Uterus (tissue), 4 donors: ENCODE measurements around the gene MFN2. TPM values are rescaled to one million over a fixed set of nuclear protein-coding genes. Genes with fewer than 3 reads are reported as not detected.

Experiments
- DNase-seq, 2 donors: peaks; one replicate each; pipeline ENCODE4 v3.0.0-alpha.2; 2019 to 2020
- H3K27ac ChIP-seq, 2 donors: fragments of 200-600 bp; sonication (generic); 1 replicate in 1 of 2; 2 replicates in 1 of 2; pipeline ENCODE4 v1.5.1; 2016 to 2018
- H3K27me3 ChIP-seq, 2 donors: fragments of 200-600 bp; sonication (generic); one replicate each; pipeline ENCODE4 v1.5.1; 2018 to 2019; ENCODE audit warnings: control low read depth in 1 of 2
- H3K36me3 ChIP-seq, 2 donors: fragments of 200-600 bp; sonication (generic); one replicate each; pipeline ENCODE4 v1.5.1; 2019; ENCODE audit warnings: control low read depth in 1 of 2
- H3K4me1 ChIP-seq, 2 donors: fragments of 200-600 bp; sonication (generic); one replicate each; pipeline ENCODE4 v1.5.1; 2018 to 2019; ENCODE audit warnings: control low read depth in 1 of 2
- H3K4me3 ChIP-seq, 2 donors: fragments of 200-600 bp; sonication (generic); 1 replicate in 1 of 2; 2 replicates in 1 of 2; pipeline ENCODE4 v1.5.1; 2018 to 2019; ENCODE audit warnings: mild to moderate bottlenecking in 1 of 2
- H3K9me3 ChIP-seq, 2 donors: fragments of 200-600 bp; sonication (generic); one replicate each; pipeline ENCODE4 v1.5.1; 2019; ENCODE audit warnings: control low read depth in 1 of 2
- POLR2A ChIP-seq, 2 donors: fragments of 450-650 bp; IDR thresholded peaks; one replicate each; pipeline ENCODE4 v1.6.1; 2016; ENCODE audit warnings: antibody characterized with exemption in 2 of 2, mild to moderate bottlenecking in 1 of 2, moderate library complexity in 1 of 2
- intact Hi-C: fragments of 100-400 bp; cut with DNase I; formaldehyde crosslinking; loops from one replicate; pipeline ENCODE4 v1.15.1; 2023; ENCODE audit warnings: low total_unique reads
- total RNA-seq, 4 donors: library from RNA; depleted of rRNA in 3 of 4; stranded (reverse); fragments of >200 nt in 3 of 4; gene quantifications; one replicate each; pipeline versions ENCODE4 v1.1.0 to v1.2.4, GENCODE V29; 2014 to 2023
- TF ChIP-seq, protein P1 (sequence below), 4 experiments: fragments of 200-600 bp in 2 of 4; fragments of 450-650 bp in 2 of 4; sonication (generic) in 2 of 4; IDR thresholded peaks; one replicate each; pipeline ENCODE4 v1.5.1; 2016 to 2019; ENCODE audit warnings: antibody characterized with exemption in 4 of 4, mild to moderate bottlenecking in 2 of 4, moderate library complexity in 1 of 4
- donor health status: DM: yes; HTN: yes; CAD: no.

MFN2 gene
- total RNA-seq, 4 donors from 2014 or later: 15.6 to 69.5 (median 35.1) TPM

DNA sequence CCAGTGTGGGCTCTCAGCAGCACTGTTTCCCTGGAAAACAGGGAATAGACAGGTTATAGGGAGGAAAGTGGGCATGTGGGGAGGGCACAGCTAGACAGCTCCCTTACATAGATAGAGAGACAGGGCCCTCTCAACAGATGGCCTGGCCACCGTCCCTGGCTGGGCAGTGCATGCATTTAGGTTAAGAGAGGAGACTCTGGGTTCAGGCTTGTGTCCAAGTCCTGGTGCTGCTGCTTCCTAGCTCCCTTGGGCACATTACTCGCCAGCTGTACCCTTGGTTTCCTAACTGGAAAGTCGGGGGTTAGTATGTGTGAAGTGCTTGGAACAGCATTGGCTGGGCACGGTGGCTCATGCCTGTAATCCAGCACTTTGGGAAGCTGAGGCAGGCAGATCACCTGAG, 36.6 kb upstream of the MFN2 start:
- no peak for TF ChIP-seq POLR2A (IDR thresholded peaks at IDR 0.05)
- TF ChIP-seq, protein P1, sequence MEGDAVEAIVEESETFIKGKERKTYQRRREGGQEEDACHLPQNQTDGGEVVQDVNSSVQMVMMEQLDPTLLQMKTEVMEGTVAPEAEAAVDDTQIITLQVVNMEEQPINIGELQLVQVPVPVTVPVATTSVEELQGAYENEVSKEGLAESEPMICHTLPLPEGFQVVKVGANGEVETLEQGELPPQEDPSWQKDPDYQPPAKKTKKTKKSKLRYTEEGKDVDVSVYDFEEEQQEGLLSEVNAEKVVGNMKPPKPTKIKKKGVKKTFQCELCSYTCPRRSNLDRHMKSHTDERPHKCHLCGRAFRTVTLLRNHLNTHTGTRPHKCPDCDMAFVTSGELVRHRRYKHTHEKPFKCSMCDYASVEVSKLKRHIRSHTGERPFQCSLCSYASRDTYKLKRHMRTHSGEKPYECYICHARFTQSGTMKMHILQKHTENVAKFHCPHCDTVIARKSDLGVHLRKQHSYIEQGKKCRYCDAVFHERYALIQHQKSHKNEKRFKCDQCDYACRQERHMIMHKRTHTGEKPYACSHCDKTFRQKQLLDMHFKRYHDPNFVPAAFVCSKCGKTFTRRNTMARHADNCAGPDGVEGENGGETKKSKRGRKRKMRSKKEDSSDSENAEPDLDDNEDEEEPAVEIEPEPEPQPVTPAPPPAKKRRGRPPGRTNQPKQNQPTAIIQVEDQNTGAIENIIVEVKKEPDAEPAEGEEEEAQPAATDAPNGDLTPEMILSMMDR (IDR thresholded peaks at IDR 0.05): no peak
- Histone ChIP-seq H3K4me3 (no peak overlapping the region), H3K36me3 (no peaks in the 10 kb centered on the region), H3K27ac (no peak overlapping the region), H3K4me1 (peaks cover 0 to 2% of the 10 kb centered on the region in 2 donors), H3K9me3 (no peaks in the 10 kb centered on the region), H3K27me3 (no peaks in the 10 kb centered on the region)
- intact Hi-C loops: no loop called here
- no peak for DNase-seq

DNA sequence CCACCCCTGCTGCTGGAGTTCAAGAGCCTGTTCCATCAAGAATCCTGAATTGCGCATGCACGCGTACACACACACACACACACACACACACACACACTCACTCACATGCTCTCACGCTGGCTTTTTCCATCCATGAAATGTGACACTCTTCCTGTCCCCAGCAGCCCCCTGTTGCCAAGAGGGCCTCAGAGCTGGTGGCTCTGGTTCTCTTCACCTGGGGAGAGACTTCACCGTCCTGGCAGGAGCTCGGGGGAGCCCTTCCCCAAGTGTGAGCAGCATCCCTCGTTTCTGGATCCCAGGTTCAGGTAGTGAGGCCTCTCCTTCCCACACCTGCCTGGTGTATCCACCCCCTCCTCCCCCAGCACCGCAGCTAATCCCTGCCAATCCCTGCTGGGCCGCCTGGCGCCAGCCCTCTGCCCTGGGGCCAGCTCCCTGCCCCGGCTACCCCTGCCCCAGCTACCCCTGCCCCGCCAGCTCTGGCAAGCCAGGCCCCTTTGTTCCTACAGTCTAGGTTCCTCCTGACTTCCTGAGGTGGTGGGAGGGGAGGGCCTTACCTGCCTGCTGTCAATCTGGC, 35.8 kb upstream of the MFN2 start:
- intact Hi-C loops: no loop called here
- H3K9me3 ChIP-seq: no peaks in the 10 kb centered on the region
- DNase-seq: no peak
- TF ChIP-seq, protein P1 (IDR thresholded peaks at IDR 0.05): no peak
- TF ChIP-seq POLR2A (IDR thresholded peaks at IDR 0.05): no peak
- no peaks in the 10 kb centered on the region for H3K36me3 ChIP-seq
- no peaks in the 10 kb centered on the region for H3K27me3 ChIP-seq
- H3K4me3 ChIP-seq: no peak overlapping the region
- no peak overlapping the region for H3K27ac ChIP-seq
- no peaks in the 10 kb centered on the region for H3K4me1 ChIP-seq

DNA sequence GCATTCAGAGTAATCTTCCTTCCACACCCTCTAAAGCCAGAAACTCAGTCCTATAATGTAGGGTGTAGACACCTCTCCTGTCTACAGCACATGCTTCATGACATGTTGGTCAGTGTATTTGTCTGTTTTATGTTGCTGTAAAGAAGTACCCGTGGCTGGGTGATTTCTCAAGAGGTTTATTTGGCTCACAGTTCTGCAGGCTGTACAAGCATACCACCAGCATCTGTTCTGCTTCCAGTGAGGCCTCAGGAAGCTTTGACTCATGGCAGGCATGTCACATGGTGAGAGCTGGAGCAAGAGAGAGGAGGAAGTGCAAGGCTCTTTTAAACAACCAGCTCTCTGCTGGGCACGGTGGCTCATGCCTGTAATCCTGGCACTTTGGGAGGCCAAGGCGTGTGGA, 33.6 kb upstream of the MFN2 start:
- Histone ChIP-seq H3K9me3 (no peaks in the 10 kb centered on the region), H3K27ac (no peak overlapping the region), H3K4me1 (no peaks in the 10 kb centered on the region), H3K36me3 (no peaks in the 10 kb centered on the region), H3K27me3 (no peaks in the 10 kb centered on the region), H3K4me3 (no peak overlapping the region)
- no peak for DNase-seq
- intact Hi-C loops: no loop called here
- TF ChIP-seq POLR2A (IDR thresholded peaks at IDR 0.05): no peak
- TF ChIP-seq, protein P1 (IDR thresholded peaks at IDR 0.05): no peak

DNA sequence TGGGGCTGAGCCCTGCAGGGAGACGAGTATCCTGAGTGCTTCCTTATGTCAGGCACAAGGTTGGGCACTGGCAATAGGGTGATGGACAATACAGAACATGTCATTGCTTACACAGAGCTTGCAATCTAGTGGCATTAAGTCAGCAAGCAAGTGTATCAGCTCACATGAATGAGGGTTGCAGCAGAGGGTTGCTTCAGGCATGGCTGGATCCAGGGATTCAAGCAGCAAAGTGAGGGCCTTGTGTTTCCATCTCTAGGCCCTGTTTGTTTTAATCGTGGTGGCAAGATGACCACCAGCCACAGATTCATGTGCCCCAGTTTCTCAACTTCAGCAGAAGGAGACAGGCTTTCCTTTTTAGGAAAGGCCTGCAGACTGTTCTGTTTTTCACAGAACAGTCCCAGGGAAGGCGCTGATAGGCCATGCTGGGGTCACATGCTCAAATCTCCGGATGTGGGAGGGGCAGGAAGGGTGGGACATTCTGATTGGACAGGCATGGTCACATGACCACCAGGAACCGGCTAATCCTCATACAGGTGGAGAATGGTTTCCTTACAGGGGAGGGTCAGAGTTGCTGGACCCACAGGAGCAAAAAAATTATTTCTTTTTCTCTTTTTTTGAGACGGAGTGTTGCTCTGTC, 31.3 kb upstream of the MFN2 start:
- Histone ChIP-seq H3K4me1 (no peaks in the 10 kb centered on the region), H3K27me3 (no peaks in the 10 kb centered on the region), H3K4me3 (no peak overlapping the region), H3K27ac (no peak overlapping the region), H3K36me3 (no peaks in the 10 kb centered on the region), H3K9me3 (no peaks in the 10 kb centered on the region)
- TF ChIP-seq, protein P1 (IDR thresholded peaks at IDR 0.05): no peak
- TF ChIP-seq POLR2A (IDR thresholded peaks at IDR 0.05): no peak
- intact Hi-C loops: no loop called here
- no peak for DNase-seq

DNA sequence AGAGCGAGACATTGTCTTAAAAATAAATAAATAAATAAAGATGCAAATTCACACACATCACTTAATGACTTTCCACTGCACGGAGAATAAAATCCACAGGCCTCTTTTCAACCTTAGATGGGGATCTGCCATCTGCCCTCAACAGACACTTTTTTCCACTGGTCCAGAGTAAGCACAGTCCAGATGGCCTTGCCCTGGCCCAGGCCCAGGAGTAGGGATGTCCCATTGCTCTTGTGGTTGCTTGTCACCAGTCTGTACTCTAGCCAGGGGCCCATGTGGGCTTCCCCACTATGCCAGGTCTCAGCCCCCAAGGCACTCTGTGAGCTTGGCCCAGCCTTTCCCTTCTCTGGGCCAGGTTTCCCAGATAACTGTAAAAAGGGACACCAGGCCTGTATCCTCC, 28.3 kb upstream of the MFN2 start:
- Histone ChIP-seq H3K36me3 (no peaks in the 10 kb centered on the region), H3K4me3 (no peak overlapping the region), H3K27me3 (no peaks in the 10 kb centered on the region), H3K9me3 (no peaks in the 10 kb centered on the region), H3K4me1 (no peaks in the 10 kb centered on the region), H3K27ac (no peak overlapping the region)
- intact Hi-C loops: no loop called here
- TF ChIP-seq, protein P1 (IDR thresholded peaks at IDR 0.05): no peak
- no peak for DNase-seq
